Islet precursor cell (in vitro differentiated cells): ENCODE results near the gene LRRC4C.

ENCODE experiments used
- DNase-seq: peaks from one replicate; pipeline ENCODE4 v3.0.0-alpha.2; 2018

LRRC4C gene

GRCh38 chr11:40838181-40838683 lies 621.2 kb downstream of the LRRC4C start:
- DNase-seq, result no peak

- DNase-seq, result no peak
These were observed 632.3 kb downstream of the LRRC4C start for GRCh38 chr11:40827116-40827515.

- DNase-seq, result no peak
These were observed 632.9 kb downstream of the LRRC4C start for GRCh38 chr11:40826601-40827000.

- no peak for DNase-seq
These were observed 634.1 kb downstream of the LRRC4C start for GRCh38 chr11:40825201-40825834.

- no peak for DNase-seq
These were observed 640.2 kb downstream of the LRRC4C start for GRCh38 chr11:40819230-40819629.

- DNase-seq, result no peak
These were observed 642.5 kb downstream of the LRRC4C start for GRCh38 chr11:40816976-40817375.

- DNase-seq, result no peak
These were observed 661.5 kb downstream of the LRRC4C start for GRCh38 chr11:40797981-40798380.

GRCh38 chr11:40787224-40787623 lies 672.2 kb downstream of the LRRC4C start:
- DNase-seq, result no peak

GRCh38 chr11:40763046-40763445 lies 696.4 kb downstream of the LRRC4C start:
- DNase-seq, result no peak

GRCh38 chr11:40759341-40759740 lies 700.1 kb downstream of the LRRC4C start:
- no peak for DNase-seq

- peak; percentile 55 for DNase-seq
These were observed 705.2 kb downstream of the LRRC4C start for GRCh38 chr11:40754297-40754696.

- no peak for DNase-seq
These were observed 713.2 kb downstream of the LRRC4C start for GRCh38 chr11:40746282-40746681.

- DNase-seq, result no peak
These were observed 727.3 kb downstream of the LRRC4C start for GRCh38 chr11:40732132-40732531.

GRCh38 chr11:40722179-40722795 lies 737.2 kb downstream of the LRRC4C start:
- peak; percentile 78 for DNase-seq

GRCh38 chr11:40716344-40717130 lies 742.9 kb downstream of the LRRC4C start:
- DNase-seq, result no peak

- no peak for DNase-seq
These were observed 746.4 kb downstream of the LRRC4C start for GRCh38 chr11:40713083-40713482.

GRCh38 chr11:40701027-40701426 lies 758.4 kb downstream of the LRRC4C start:
- no peak for DNase-seq

- DNase-seq, result no peak
These were observed 769.6 kb downstream of the LRRC4C start for GRCh38 chr11:40689823-40690222.

GRCh38 chr11:40688369-40688768 lies 771.1 kb downstream of the LRRC4C start:
- DNase-seq, result no peak

GRCh38 chr11:40686765-40687164 lies 772.7 kb downstream of the LRRC4C start:
- DNase-seq, result no peak

- no peak for DNase-seq
These were observed 776.4 kb downstream of the LRRC4C start for GRCh38 chr11:40683010-40683409.

- DNase-seq, result peak; percentile 54
These were observed 780.2 kb downstream of the LRRC4C start for GRCh38 chr11:40679276-40679675.

- no peak for DNase-seq
These were observed 812.2 kb downstream of the LRRC4C start for GRCh38 chr11:40647295-40647694.

GRCh38 chr11:40642284-40642683 lies 817.2 kb downstream of the LRRC4C start:
- no peak for DNase-seq
